A549 treated with Hydrocortisone at 1 μM for 4 hours (cell line): ENCODE data around the gene C5orf24. TPM values are rescaled to one million over a fixed set of nuclear protein-coding genes. Genes with fewer than 3 reads are reported as not detected.

Experiments used
- total RNA-seq: library from RNA; stranded (reverse); fragments of 200-300 nt; extraction: Qiagen RNA extraction; gene quantifications from 5 replicates; pipeline ENCODE4 v1.2.3, GENCODE V29; 2022

C5orf24 gene
- total RNA-seq = 17.3 to 23.8 TPM (median 22.6 TPM) in 5 replicates

DNA sequence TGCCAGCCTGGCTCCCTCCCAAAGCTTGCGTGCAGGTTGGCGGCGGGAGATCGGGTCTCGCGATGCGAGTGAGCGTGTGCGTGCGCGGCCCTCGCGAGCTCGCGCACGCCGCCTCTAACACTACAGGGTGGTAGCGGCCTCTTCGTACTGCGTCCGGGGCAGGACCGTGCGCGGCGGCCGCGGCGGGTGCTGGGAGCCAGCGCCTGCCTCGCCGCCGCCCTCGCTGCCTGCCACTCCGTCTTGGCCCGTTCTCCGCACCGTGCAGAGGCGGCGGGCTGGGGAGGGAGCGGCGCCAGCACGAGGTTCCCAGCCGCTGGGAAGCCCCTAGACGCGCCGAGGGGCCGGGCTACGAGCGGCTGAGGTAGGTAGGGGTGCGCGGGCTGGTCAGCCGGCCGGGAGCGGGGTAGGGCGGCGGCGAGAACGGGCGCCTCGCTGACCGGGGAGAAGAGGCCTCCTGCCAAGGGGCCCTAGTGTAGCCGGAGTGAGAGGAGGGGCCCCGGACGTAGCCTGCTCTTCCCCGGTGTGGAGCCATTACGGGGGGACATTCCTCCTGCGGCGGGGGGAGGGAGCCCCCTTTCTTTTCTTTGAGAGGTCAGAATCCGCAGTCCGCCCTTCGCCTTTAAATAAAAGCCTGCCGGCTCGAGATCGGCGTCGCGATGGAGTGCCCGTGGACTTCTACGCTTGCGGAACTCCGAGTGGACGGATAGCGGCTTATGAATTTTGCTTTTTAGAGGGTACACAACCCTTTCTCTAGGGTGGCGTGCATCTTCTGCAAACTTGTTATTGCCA, at the start of gene C5orf24:
Gene C5orf24, plus strand, starts transcription at position 117 of the 789 bp plus-strand sequence. CDS start 8,933 bp downstream, outside the sequence.

GRCh38 chr5:134873987-134874830, 28.4 kb downstream of the C5orf24 start, which contains the start of gene TXNDC15:
Gene TXNDC15 (plus strand): TSS chr5:134874371. CDS start chr5:134874428, 57 bp downstream.

GRCh38 chr5:134904610-134905245, 59.0 kb downstream of the C5orf24 start, which contains the start of gene PCBD2:
Gene PCBD2 (plus strand): TSS chr5:134905131. CDS start chr5:134905140, 9 bp downstream.

Other genes starting within 250 kb of the C5orf24 start
- gene SAR1B, start 213.1 kb upstream of the C5orf24 start, total RNA-seq = 44.1 to 64.2 TPM (median 47.4 TPM) in 5 replicates
- gene SEC24A, start 197.2 kb upstream of the C5orf24 start, total RNA-seq = 10.2 to 16.5 TPM (median 14.3 TPM) in 5 replicates
- 24.0 to 27.9 TPM (median 27.1 TPM) in 5 replicates for gene CAMLG, start 107.4 kb upstream of the C5orf24 start, total RNA-seq
- 51.3 to 86.5 TPM (median 60.0 TPM) in 5 replicates for gene DDX46, start 87.2 kb upstream of the C5orf24 start, total RNA-seq
- 46.4 to 64.4 TPM (median 50.1 TPM) in 5 replicates for gene TXNDC15, start 28.4 kb downstream of the C5orf24 start, total RNA-seq
- gene PCBD2, start 59.2 kb downstream of the C5orf24 start, total RNA-seq = 10.2 to 11.9 TPM (median 11.5 TPM) in 5 replicates
- 0.22 to 0.56 TPM (median 0.34 TPM) in 5 replicates for gene CATSPER3, start 121.9 kb downstream of the C5orf24 start, total RNA-seq
- 24.2 to 31.4 TPM (median 28.5 TPM) in 5 replicates for gene PITX1, start 188.3 kb downstream of the C5orf24 start, total RNA-seq